ENCODE results near the gene ADARB2.
"Not testable (repeated sequence)": the region's sequence is repeated elsewhere in the genome, so short reads cannot be mapped to it uniquely, and the experiment has no call there.

ADARB2 gene

DNA sequence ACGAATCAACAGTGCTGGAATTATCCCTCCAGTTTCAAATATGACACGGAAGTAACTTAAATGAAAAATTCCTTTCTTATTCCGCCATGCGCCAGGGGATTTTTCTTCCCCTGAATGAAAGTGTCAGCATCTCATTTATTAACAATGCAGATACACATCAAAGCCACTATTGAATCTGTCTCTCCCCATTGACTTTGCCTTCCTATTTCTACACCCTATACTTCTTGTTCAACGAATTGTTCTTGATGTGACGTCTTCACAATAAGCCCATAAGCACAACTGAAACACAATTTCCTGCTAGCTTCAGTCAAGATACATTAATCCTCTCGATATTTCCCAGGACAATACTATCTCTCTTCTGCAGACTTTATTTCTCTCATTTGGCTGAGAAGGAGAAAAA, 253.5 kb downstream of the ADARB2 start:
- FAIRE-seq = no peak

DNA sequence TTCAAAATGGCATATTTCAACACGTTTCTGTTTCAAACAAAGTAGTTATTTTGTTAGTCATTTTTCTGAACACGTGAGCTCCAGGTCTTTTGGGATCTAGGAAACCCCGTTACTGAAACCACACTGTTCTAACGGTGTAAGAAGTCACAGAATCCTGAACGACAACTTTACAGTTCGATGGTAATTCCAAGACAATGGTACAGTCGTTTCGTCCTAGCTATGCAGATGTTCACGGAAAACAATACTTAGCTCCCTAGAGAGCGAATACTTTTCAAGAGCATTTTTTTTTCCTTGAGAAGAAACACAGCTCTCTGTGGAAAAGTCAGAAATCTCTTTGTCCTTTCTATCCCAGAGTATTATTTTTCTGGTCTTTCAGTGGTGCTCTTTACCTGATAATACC, 254.1 kb downstream of the ADARB2 start:
- FAIRE-seq = no peak

- FAIRE-seq = no peak
Measured at GRCh38 chr10:1477578-1477977, 259.7 kb downstream of the ADARB2 start.

GRCh38 chr10:1476455-1476803, 260.9 kb downstream of the ADARB2 start:
- FAIRE-seq = no peak

GRCh38 chr10:1475771-1476454, 261.4 kb downstream of the ADARB2 start:
- no peak for FAIRE-seq

GRCh38 chr10:1475098-1475591, 262.2 kb downstream of the ADARB2 start:
- FAIRE-seq = no peak

DNA sequence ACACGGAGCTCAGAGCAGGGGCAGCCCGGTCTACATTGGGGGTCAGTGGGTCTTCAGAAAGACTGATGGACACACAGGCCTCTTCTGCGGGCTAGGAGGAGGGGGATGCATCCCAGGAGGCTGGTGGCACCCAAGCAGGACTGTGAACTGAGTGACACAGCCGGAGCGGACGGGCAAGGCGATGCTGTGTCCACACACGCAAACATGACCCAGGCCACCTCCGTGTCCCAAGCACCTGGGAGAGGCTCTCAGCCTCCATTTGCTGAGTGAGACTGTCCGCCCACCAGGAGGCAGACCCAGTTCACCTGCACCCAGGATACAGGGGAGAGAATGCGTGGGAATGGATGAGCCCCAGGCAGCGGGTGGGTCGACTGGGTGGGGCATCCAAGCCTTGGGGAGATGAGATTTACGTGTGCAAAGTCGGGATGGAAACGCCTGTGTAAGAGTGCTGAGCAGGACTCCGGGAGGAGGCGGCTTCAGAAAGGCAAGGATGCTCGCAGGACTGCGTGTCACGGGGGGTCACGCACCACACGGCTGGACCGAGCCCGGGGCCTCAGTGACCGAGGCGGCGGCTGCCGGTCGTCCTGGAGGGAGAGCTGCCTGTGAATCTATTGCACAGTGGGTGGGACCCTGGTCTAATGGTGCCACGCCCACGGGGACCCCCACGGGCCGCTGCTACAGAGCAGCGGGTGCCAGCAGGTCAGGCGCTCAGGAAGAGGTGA, 262.8 kb downstream of the ADARB2 start:
- no peak for FAIRE-seq

DNA sequence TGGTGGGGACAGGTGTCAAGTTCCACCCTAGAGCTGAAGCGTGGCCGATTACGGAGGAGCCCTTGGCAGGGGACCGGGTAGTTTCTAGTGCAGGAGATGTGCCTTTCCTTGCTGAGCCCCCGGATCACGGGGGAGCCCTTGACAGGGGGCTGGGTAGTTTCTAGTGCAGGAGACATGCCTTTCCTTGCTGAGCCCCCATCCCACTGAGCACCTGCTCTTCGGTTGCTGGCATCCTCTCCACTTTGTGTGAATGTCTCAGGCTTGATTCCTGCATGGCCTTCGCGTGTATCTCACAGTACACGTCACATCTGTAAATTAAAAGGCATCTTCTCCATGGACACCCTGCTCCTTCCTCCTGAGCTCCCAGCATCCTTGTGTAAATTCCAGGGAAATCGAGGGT, 263.5 kb downstream of the ADARB2 start:
- FAIRE-seq = no peak

DNA sequence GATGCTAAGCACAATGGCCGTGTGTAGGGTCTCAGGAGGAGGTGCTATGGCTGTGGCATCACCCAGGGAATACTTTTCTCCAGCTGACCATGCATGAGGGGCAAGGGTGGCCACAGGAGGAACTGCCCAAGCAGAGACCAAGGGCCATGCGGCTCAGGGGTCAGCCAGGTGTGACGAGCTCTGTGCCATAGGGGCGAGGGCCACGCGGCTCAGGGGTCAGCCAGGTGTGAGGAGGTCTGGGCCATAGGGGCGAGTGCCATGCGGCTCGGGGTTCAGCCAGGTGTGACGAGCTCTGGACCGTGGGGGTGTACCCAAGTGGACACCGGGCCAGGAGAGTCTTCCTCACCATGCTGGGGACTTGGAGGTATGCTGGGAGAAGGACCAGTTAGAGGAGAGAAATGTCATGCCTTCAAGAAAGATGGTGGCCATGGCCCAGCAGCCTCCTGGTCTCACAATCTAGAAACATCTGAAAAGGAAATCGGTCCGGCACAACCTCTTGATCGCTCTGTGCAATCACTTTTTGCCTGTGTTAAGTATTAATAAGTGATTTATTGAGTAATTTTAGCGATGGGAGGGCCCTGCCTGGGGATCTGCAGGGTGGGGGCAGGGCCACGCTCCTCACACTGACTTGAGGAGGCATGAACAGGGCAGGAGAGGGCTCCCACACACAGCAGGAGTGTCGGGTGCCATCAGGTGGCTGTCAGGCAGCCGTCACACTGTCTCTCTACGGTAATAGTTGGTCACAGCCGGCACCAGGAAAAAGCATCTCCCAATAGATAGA, 265.0 kb downstream of the ADARB2 start:
- no peak for FAIRE-seq

DNA sequence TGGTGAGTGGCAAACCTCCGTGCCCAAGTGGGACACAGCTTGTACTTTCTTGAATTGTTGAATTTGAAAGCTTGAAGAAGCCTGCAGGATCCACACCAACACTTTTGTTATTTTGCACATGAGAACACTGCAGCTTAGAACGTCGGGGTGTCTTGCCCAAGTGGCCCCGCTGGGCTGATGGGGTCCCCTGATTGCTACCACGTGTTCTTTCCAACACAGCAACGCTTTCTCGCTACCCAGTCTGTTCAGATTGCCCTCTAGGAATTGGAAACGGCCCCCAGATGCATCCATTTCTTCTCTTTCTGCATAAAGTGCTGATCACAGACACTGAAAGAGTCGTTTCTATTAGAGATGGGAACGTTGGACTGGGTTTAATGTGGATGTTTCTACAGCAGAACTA, 268.5 kb downstream of the ADARB2 start:
- FAIRE-seq = no peak

- FAIRE-seq = no peak
Measured at GRCh38 chr10:1467334-1468076, 269.8 kb downstream of the ADARB2 start.

- FAIRE-seq = no peak
Measured at GRCh38 chr10:1465993-1466764, 271.1 kb downstream of the ADARB2 start.

- no peak for FAIRE-seq
Measured at GRCh38 chr10:1465418-1465911, 271.9 kb downstream of the ADARB2 start.

DNA sequence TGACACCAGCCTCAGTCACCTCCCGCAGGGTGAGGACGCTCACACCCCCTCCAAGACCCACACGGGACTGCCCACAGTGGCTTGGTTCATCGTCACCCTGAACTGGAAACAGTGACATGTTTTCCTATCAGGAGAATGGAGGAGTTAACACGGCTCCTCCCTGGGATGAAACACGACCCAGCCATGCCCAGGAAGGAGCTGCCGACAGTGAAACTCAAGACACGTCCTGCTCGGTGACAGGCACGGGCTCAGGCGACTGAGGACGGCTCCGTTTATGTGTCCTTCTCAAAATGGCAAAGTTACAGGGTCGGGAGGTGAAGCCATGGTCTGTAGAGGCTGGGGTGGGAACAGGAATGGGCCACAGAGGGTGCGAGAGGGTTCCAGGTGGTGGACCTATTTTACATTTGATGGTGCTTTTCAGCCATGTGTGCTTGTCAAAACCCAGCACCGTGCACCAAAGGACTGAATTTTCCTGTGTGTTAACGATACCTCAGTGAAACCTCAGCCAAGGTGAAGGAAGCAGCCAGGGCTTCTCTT, 272.4 kb downstream of the ADARB2 start:
- no peak for FAIRE-seq

GRCh38 chr10:1463971-1464370, 273.4 kb downstream of the ADARB2 start:
- not testable (repeated sequence) for FAIRE-seq

- no peak for FAIRE-seq
Measured at GRCh38 chr10:1462994-1463633, 274.2 kb downstream of the ADARB2 start.

DNA sequence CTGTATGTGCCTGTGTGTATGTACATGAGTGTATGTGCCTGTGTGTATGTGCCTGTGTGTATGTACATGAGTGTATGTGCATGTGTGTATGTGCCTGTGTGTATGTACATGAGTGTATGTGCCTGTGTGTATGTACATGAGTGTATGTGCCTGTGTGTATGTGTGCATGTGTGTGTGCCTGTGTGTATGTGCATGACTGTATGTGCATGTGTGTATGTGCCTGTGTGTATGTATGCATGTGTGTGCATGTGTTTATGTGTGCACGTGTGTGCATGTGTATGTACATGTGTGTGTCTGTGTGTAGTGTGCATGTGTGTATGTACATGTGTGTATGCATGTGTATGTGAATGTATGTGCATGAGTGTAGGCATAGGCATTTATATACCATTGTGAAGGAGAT, 274.8 kb downstream of the ADARB2 start:
- no peak for FAIRE-seq

DNA sequence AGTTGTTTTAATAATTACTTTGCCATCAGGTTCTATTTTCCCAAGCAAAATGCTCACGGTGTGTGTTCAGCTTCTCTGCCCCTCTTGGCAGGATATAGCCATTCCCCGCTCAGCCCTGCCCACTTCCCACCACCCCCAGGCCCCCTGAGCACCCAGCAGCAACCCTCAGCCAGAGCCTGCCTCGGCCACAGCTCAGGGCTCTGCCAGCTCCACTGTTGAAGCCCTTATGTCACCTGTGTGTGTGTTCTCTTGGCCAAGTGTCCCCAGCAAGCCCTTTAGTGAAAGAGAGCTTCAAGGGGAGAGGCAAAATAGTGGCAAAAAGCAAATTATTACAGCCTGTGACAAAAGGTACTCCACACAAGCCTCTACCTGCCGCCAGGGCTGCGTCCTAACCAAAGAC, 275.3 kb downstream of the ADARB2 start:
- no peak for FAIRE-seq

GRCh38 chr10:1461016-1461415, 276.3 kb downstream of the ADARB2 start:
- FAIRE-seq = no peak

DNA sequence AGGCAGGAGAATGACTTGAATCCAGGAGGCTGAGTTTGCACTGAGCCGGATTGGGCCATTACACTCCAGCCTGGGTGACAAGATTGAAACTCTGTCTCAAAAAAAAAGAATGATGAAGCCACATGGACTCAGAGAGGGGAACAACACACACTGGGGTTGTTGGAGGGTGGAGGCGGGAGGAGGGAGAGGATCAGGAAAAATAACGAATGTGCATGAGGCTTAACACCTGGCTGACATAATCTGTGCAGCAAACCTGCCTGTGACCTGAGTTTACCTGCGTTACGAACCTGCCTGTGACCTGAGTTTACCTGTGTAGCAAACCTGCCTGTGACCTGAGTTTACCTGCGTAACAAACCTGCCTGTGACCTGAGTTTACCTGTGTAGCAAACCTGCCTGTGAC, 277.7 kb downstream of the ADARB2 start:
- not testable (repeated sequence) for FAIRE-seq

- no peak for FAIRE-seq
Measured at GRCh38 chr10:1454951-1455350, 282.4 kb downstream of the ADARB2 start.
